GM12878 (cell line): ENCODE results near the gene RYR2. TPM values are rescaled to one million over a fixed set of nuclear protein-coding genes. Genes with fewer than 3 reads are reported as not detected.

Source experiments
- ATF7 ChIP-seq: fragments of 450-650 bp; IDR thresholded peaks from 2 replicates; pipeline ENCODE4 v1.6.1; 2016; ENCODE audit warnings: low read depth, mild to moderate bottlenecking
- BCL11A ChIP-seq: IDR thresholded peaks from 2 replicates; pipeline ENCODE4 v1.6.1; 2011; ENCODE audit warnings: low read depth, low read length
- BMI1 ChIP-seq: fragments of 450-650 bp; IDR thresholded peaks from 2 replicates; pipeline ENCODE4 v1.6.1; 2016; ENCODE audit warnings: mild to moderate bottlenecking, moderate library complexity, borderline replicate concordance
- DPF2 ChIP-seq: fragments of 450-650 bp; IDR thresholded peaks from 2 replicates; pipeline ENCODE4 v1.6.1; 2017; ENCODE audit warnings: mild to moderate bottlenecking
- ETV6 ChIP-seq, 2 experiments: fragments of 450-650 bp in 1 of 2; IDR thresholded peaks in 1 of 2; conservative IDR thresholded peaks in 1 of 2; 2 replicates each; pipeline ENCODE4 v1.6.1; 2014; ENCODE audit warnings: antibody characterized with exemption in 1 of 2, borderline replicate concordance in 1 of 2, low read depth in 1 of 2, mild to moderate bottlenecking in 1 of 2, moderate library complexity in 1 of 2
- IKZF2 ChIP-seq, 2 experiments: fragments of 450-650 bp; IDR thresholded peaks; 2 replicates each; pipeline ENCODE4 v1.6.1; 2017; ENCODE audit warnings: mild to moderate bottlenecking in 2 of 2, moderate library complexity in 2 of 2
- IRF3 ChIP-seq: fragments of 450-650 bp; IDR thresholded peaks from 2 replicates; pipeline ENCODE4 v1.6.1; 2014; ENCODE audit warnings: mild to moderate bottlenecking
- MEF2A ChIP-seq: IDR thresholded peaks from 2 replicates; pipeline ENCODE4 v1.6.1; 2011; ENCODE audit warnings: low read depth, mild to moderate bottlenecking, low read length, moderate library complexity; ENCODE audit not compliant: insufficient read depth
- POLR2AphosphoS5 ChIP-seq: IDR thresholded peaks from 2 replicates; pipeline ENCODE4 v1.6.1; 2011; ENCODE audit warnings: mild to moderate bottlenecking, low read length, inconsistent platforms
- POU2F2 ChIP-seq: IDR thresholded peaks from 3 replicates; pipeline ENCODE4 v1.6.1; 2011; ENCODE audit warnings: low read depth, mild to moderate bottlenecking, low read length, borderline replicate concordance
- RB1 ChIP-seq: fragments of 450-650 bp; formaldehyde crosslinking; IDR thresholded peaks from 2 replicates; pipeline ENCODE4 v1.6.1; 2017; ENCODE audit warnings: mild to moderate bottlenecking, borderline replicate concordance
- RFX5 ChIP-seq: IDR thresholded peaks from 2 replicates; pipeline ENCODE4 v1.6.1; 2011; ENCODE audit warnings: low read depth, low read length, improper control_type of control experiment
- RUNX3 ChIP-seq: IDR thresholded peaks from 2 replicates; pipeline ENCODE4 v1.6.1; 2012; ENCODE audit warnings: low read length, inconsistent platforms
- SIN3A ChIP-seq: IDR thresholded peaks from 2 replicates; pipeline ENCODE4 v1.6.1; 2012; ENCODE audit warnings: low read depth, low read length, improper control_type of control experiment
- SIX5 ChIP-seq: IDR thresholded peaks from 2 replicates; pipeline ENCODE4 v1.6.1; 2011; ENCODE audit warnings: mild to moderate bottlenecking, low read depth, low read length, moderate library complexity; ENCODE audit not compliant: severe bottlenecking
- TBL1XR1 ChIP-seq: IDR thresholded peaks from 2 replicates; pipeline ENCODE4 v1.6.1; 2012; ENCODE audit warnings: low read depth, low read length, improper control_type of control experiment
- ZBED1 ChIP-seq: IDR thresholded peaks from 2 replicates; pipeline ENCODE4 v1.6.1; 2016; ENCODE audit warnings: borderline replicate concordance
- ZBTB4 ChIP-seq: fragments of 450-650 bp; formaldehyde crosslinking; IDR thresholded peaks from 2 replicates; pipeline ENCODE4 v1.4.0; 2022; ENCODE audit warnings: mild to moderate bottlenecking, moderate library complexity
- polyA plus RNA-seq, 11 experiments: library from polyadenylated mRNA; depleted of rRNA in 4 of 11; unstranded in 6 of 11; stranded (reverse) in 5 of 11; fragments of >200 nt; fragmentation: Nextera tagmentation in 4 of 11; fragmentation: Illumina TruSeq in 1 of 11; extraction: Ambion mirVana in 4 of 11; extraction: Trizol in 1 of 11; gene quantifications; 1 replicate in 1 of 11; 2 replicates in 10 of 11; pipeline versions ENCODE4 v1.2.1 to v1.2.3, GENCODE V29; 2011 to 2016; ENCODE audit warnings: inconsistent platforms in 2 of 11, missing spikeins in 2 of 11, low read depth in 1 of 11
- total RNA-seq, 4 experiments: library from RNA; depleted of rRNA in 3 of 4; stranded (reverse); fragments of >200 nt in 3 of 4; fragmentation: Illumina TruSeq in 1 of 4; extraction: Trizol in 1 of 4; gene quantifications; 2 replicates each; pipeline versions ENCODE4 v1.2.1 to v1.2.3, GENCODE V29; 2013 to 2021
- TF ChIP-seq, protein P1 (sequence below): fragments of 450-650 bp; IDR thresholded peaks from 2 replicates; pipeline ENCODE4 v1.6.1; 2016; ENCODE audit warnings: mild to moderate bottlenecking, moderate library complexity, borderline replicate concordance
- TF ChIP-seq, protein P2 (sequence below): fragments of 450-650 bp; IDR thresholded peaks from 2 replicates; pipeline ENCODE4 v1.6.1; 2017; ENCODE audit warnings: mild to moderate bottlenecking

The RYR2 gene
- total and polyA plus RNA-seq, 10 of the 15 experiments (the other 5 are each of a cell fraction or from before 2014, with no cell fraction given), result 0.01 to 0.04 TPM; not detected in 8

DNA sequence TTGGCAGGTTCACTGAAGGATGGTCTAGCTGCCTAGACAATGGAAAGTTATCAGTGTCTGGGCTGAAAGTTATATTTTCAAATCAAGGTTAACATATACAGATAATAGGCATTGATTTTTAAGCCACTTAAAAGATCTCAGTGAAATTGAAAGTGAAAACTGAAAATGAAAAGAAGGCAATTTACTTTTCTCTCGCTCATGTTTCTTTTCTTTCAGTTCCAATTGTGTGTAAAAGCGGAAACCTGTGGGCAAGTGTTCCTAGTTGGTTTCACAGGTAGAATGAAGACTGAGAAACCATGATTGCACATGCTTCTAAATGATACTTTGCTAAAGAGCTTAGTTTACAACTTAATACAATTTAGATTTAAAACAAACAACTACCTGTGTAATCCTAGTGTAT lies 465.0 kb downstream of the RYR2 start (continued):
- TF ChIP-seq ZBTB4 (CRISPR knock-in tag) (no peak), SIN3A (no peak), MEF2A (0 out of 2 replicates have a peak, but pooled peaks have one; percentile 13), DPF2 (no peak), RB1 (no peak), TBL1XR1 (peak; percentile 71; the same call in 1 of the 2 replicates), IKZF2 (IDR thresholded peaks at IDR 0.05) (peak; percentile 48 to 72; a peak in 3 of 4 replicates), ZBED1 (no peak), RUNX3 (peak; percentile 80), ETV6 (conservative IDR thresholded peaks at IDR 0.05 in 1 of 2, IDR thresholded peaks at IDR 0.05 in 1 of 2; ENCODE audit: borderline replicate concordance in 1 of 2, low read depth in 1 of 2) (no peak; a peak in 1 of 4 replicates), IRF3 (no peak), ATF7 (0 out of 2 replicates have a peak, but pooled peaks have one; percentile 22), BCL11A (peak; percentile 49; the same call in 1 of the 2 replicates), BMI1 (no peak), SIX5 (no peak), RFX5 (no peak), POLR2AphosphoS5 (no peak), POU2F2 (no peak)
- TF ChIP-seq, protein P1, sequence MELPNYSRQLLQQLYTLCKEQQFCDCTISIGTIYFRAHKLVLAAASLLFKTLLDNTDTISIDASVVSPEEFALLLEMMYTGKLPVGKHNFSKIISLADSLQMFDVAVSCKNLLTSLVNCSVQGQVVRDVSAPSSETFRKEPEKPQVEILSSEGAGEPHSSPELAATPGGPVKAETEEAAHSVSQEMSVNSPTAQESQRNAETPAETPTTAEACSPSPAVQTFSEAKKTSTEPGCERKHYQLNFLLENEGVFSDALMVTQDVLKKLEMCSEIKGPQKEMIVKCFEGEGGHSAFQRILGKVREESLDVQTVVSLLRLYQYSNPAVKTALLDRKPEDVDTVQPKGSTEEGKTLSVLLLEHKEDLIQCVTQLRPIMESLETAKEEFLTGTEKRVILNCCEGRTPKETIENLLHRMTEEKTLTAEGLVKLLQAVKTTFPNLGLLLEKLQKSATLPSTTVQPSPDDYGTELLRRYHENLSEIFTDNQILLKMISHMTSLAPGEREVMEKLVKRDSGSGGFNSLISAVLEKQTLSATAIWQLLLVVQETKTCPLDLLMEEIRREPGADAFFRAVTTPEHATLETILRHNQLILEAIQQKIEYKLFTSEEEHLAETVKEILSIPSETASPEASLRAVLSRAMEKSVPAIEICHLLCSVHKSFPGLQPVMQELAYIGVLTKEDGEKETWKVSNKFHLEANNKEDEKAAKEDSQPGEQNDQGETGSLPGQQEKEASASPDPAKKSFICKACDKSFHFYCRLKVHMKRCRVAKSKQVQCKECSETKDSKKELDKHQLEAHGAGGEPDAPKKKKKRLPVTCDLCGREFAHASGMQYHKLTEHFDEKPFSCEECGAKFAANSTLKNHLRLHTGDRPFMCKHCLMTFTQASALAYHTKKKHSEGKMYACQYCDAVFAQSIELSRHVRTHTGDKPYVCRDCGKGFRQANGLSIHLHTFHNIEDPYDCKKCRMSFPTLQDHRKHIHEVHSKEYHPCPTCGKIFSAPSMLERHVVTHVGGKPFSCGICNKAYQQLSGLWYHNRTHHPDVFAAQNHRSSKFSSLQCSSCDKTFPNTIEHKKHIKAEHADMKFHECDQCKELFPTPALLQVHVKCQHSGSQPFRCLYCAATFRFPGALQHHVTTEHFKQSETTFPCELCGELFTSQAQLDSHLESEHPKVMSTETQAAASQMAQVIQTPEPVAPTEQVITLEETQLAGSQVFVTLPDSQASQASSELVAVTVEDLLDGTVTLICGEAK, result no peak
- TF ChIP-seq, protein P2, sequence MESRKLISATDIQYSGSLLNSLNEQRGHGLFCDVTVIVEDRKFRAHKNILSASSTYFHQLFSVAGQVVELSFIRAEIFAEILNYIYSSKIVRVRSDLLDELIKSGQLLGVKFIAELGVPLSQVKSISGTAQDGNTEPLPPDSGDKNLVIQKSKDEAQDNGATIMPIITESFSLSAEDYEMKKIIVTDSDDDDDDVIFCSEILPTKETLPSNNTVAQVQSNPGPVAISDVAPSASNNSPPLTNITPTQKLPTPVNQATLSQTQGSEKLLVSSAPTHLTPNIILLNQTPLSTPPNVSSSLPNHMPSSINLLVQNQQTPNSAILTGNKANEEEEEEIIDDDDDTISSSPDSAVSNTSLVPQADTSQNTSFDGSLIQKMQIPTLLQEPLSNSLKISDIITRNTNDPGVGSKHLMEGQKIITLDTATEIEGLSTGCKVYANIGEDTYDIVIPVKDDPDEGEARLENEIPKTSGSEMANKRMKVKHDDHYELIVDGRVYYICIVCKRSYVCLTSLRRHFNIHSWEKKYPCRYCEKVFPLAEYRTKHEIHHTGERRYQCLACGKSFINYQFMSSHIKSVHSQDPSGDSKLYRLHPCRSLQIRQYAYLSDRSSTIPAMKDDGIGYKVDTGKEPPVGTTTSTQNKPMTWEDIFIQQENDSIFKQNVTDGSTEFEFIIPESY, result no peak
